H1 (cell line): ENCODE results near the gene DMGDH. TPM values are rescaled to one million over a fixed set of nuclear protein-coding genes. Genes with fewer than 3 reads are reported as not detected.

ENCODE experiments used
- BCL11A ChIP-seq, 2 experiments: IDR thresholded peaks; one replicate each; pipeline ENCODE4 v1.6.1; 2011; ENCODE audit warnings: low read depth in 2 of 2, low read length in 2 of 2, mild to moderate bottlenecking in 2 of 2
- JUN ChIP-seq: IDR thresholded peaks from 2 replicates; pipeline ENCODE4 v1.6.1; 2011; ENCODE audit warnings: low read depth, mild to moderate bottlenecking, improper control_type of control experiment, low read length
- POU5F1 ChIP-seq: IDR thresholded peaks from 2 replicates; pipeline ENCODE4 v1.6.1; 2011; ENCODE audit warnings: low read depth, mild to moderate bottlenecking, low read length, moderate library complexity
- RNF2 ChIP-seq: fragments of 200-900, 300-1000 bp; sonication (generic); IDR thresholded peaks from 2 replicates; pipeline ENCODE4 v1.7.1; 2016; ENCODE audit warnings: borderline replicate concordance, low read depth, mild to moderate bottlenecking, antibody characterized with exemption, low read length; ENCODE audit not compliant: poor library complexity, severe bottlenecking; ENCODE audit errors: missing control alignments
- SIX5 ChIP-seq: IDR thresholded peaks from 2 replicates; pipeline ENCODE4 v1.6.1; 2011; ENCODE audit warnings: mild to moderate bottlenecking, low read depth, low read length
- SP4 ChIP-seq: IDR thresholded peaks from 2 replicates; pipeline ENCODE4 v1.6.1; 2012; ENCODE audit warnings: low read length, inconsistent platforms
- TCF12 ChIP-seq: IDR thresholded peaks from 2 replicates; pipeline ENCODE4 v1.6.1; 2011; ENCODE audit warnings: low read depth, mild to moderate bottlenecking, low read length
- polyA plus RNA-seq, 7 experiments: library from polyadenylated mRNA; depleted of rRNA in 3 of 7; stranded (reverse) in 5 of 7; unstranded in 2 of 7; fragments of >200 nt in 5 of 7; fragments of 200-250 nt in 2 of 7; gene quantifications; 1 replicate in 5 of 7; 2 replicates in 1 of 7; 4 replicates in 1 of 7; pipeline versions ENCODE4 v1.2.1 to v1.2.3, GENCODE V29; 2011 to 2013; ENCODE audit warnings: missing spikeins in 2 of 7, mixed read lengths in 2 of 7
- total RNA-seq: library from RNA; stranded (reverse); fragmentation: NEBNext Ultra II Directional; extraction: Animal tissue kit (Norgen Biotek cat#: 25700); gene quantifications from 2 replicates; pipeline ENCODE4 v1.2.1, GENCODE V29; 2021
- TF ChIP-seq, protein P1 (sequence below), 3 experiments: IDR thresholded peaks; 1 replicate in 2 of 3; 2 replicates in 1 of 3; pipeline versions ENCODE4 v1.5.1 to v1.6.1; 2011; ENCODE audit warnings: low read length in 3 of 3, mild to moderate bottlenecking in 3 of 3, inconsistent platforms in 2 of 3, low read depth in 1 of 3, moderate library complexity in 1 of 3; ENCODE audit not compliant: insufficient read depth in 1 of 3; ENCODE audit errors: control extremely low read depth in 1 of 3

DMGDH gene
- total and polyA plus RNA-seq, 2 of the 8 experiments (the other 6 are each of a cell fraction or from before 2014, with no cell fraction given) = 0.15 TPM; not detected in 1

GRCh38 chr5:79022771-79023170 is 46.7 kb downstream of the DMGDH start (continued):
- TF ChIP-seq, protein P1, sequence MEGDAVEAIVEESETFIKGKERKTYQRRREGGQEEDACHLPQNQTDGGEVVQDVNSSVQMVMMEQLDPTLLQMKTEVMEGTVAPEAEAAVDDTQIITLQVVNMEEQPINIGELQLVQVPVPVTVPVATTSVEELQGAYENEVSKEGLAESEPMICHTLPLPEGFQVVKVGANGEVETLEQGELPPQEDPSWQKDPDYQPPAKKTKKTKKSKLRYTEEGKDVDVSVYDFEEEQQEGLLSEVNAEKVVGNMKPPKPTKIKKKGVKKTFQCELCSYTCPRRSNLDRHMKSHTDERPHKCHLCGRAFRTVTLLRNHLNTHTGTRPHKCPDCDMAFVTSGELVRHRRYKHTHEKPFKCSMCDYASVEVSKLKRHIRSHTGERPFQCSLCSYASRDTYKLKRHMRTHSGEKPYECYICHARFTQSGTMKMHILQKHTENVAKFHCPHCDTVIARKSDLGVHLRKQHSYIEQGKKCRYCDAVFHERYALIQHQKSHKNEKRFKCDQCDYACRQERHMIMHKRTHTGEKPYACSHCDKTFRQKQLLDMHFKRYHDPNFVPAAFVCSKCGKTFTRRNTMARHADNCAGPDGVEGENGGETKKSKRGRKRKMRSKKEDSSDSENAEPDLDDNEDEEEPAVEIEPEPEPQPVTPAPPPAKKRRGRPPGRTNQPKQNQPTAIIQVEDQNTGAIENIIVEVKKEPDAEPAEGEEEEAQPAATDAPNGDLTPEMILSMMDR (IDR thresholded peaks at IDR 0.05; ENCODE audit: control extremely low read depth in 1 of 3, insufficient read depth in 1 of 3, low read depth in 1 of 3, low read length in 3 of 3) = no peak
- TF ChIP-seq SP4 = no peak
- no peak for TF ChIP-seq RNF2
- no peak for TF ChIP-seq POU5F1
- TF ChIP-seq BCL11A (IDR thresholded peaks at IDR 0.05; ENCODE audit: low read depth in 2 of 2, low read length in 2 of 2) = no peak
- TF ChIP-seq SIX5 = no peak
- TF ChIP-seq TCF12 = no peak
- TF ChIP-seq JUN = no peak
